BLaER1 (cell line): ENCODE data around the gene AZI2.

ENCODE experiments used
- H3K27ac ChIP-seq: shearing (Covaris generic); formaldehyde crosslinking; 2 replicates; pipeline ENCODE4 v1.8.1; 2022
- H3K27me3 ChIP-seq: shearing (Covaris generic); formaldehyde crosslinking; 2 replicates; pipeline ENCODE4 v1.8.1; 2022
- H3K36me3 ChIP-seq: shearing (Covaris generic); formaldehyde crosslinking; 2 replicates; pipeline ENCODE4 v1.8.1; 2022
- H3K4me1 ChIP-seq: shearing (Covaris generic); formaldehyde crosslinking; 2 replicates; pipeline ENCODE4 v1.8.1; 2022
- H3K4me2 ChIP-seq: shearing (Covaris generic); formaldehyde crosslinking; 2 replicates; pipeline ENCODE4 v1.8.1; 2022
- H3K4me3 ChIP-seq: shearing (Covaris generic); formaldehyde crosslinking; 2 replicates; pipeline ENCODE4 v1.8.1; 2022
- H3K9ac ChIP-seq: shearing (Covaris generic); formaldehyde crosslinking; 2 replicates; pipeline ENCODE4 v1.8.1; 2022
- H3K9me3 ChIP-seq: shearing (Covaris generic); formaldehyde crosslinking; 2 replicates; pipeline ENCODE4 v1.8.1; 2022
- H4K20me1 ChIP-seq: shearing (Covaris generic); formaldehyde crosslinking; 2 replicates; pipeline ENCODE4 v1.8.1; 2022
- Cebpa-rat ChIP-seq: shearing (Covaris generic); IDR thresholded peaks from 2 replicates; pipeline ENCODE4 v1.8.1; 2022

AZI2 gene, protein sequence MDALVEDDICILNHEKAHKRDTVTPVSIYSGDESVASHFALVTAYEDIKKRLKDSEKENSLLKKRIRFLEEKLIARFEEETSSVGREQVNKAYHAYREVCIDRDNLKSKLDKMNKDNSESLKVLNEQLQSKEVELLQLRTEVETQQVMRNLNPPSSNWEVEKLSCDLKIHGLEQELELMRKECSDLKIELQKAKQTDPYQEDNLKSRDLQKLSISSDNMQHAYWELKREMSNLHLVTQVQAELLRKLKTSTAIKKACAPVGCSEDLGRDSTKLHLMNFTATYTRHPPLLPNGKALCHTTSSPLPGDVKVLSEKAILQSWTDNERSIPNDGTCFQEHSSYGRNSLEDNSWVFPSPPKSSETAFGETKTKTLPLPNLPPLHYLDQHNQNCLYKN

DNA sequence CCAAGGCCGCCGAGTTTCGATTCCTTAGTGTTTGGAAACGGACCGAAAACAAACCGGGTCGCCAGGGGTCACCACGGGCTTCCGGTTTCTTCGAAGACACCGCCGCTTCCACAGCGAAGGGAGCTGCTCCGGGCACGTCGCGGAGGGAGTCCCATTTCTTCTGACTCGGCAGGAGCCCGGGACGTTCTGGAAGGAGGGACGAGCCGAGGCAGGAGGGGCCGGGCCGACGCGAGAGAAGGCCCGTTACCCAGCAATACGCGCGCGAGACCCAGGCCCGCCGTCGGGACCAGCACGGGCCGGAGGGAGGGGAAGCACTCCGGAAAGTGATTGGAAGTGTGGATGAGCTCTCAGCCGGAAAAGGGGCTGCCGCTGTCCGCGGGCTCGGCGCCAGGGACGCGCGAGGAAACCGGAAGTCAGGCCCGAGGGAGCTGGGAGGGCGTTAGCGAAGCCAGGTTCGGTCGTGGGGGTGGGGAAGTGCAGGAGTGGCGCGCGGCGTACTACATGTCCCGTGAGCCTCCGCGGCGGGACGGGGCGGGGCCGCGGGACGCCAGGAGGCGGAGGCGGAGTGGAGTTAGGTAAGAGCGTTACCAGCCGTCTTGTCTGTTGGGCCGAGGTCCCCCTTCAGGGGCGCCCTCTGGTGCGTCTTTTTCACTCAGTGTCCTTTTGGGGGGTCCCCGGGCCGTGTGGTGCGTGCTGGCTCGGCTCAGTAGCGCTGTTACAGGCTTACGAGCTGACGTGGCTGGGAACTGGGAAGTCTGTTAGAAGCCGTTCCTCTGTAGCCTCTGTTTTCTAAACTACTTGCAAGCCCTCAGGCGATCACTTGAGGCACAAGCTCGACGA is at the start of gene AZI2, which contains the start of gene ZCWPW2:
Gene AZI2 (minus strand): TSS at position 196 of the 840 bp plus-strand sequence. CDS start 8,207 bp downstream, outside the sequence.
Gene ZCWPW2 (plus strand): TSS at position 93 of the 840 bp plus-strand sequence. CDS start 64,348 bp downstream, outside the sequence.
- peak within 1 kb of the TSS; percentile 98 for H3K27ac ChIP-seq
- peaks cover 23% of the 10 kb centered on the region for H3K36me3 ChIP-seq
- H3K4me3 ChIP-seq: peak within 1 kb of the TSS; percentile 90
- no peaks in the 10 kb centered on the region for H4K20me1 ChIP-seq
- H3K4me2 ChIP-seq: peak within 1 kb of the TSS; percentile 88
- H3K9me3 ChIP-seq: peaks cover 30% of the 10 kb centered on the region
- TF ChIP-seq Cebpa-rat: no peak
- H3K27me3 ChIP-seq: no peaks in the 10 kb centered on the region
- peak within 1 kb of the TSS; percentile 96 for H3K9ac ChIP-seq
- H3K4me1 ChIP-seq: peaks cover 42% of the 10 kb centered on the region

- H3K4me3 ChIP-seq: no peak overlapping the region
- H3K27me3 ChIP-seq: no peaks in the 10 kb centered on the region
- no peak overlapping the region for H3K4me2 ChIP-seq
- no peak overlapping the region for H3K27ac ChIP-seq
- H4K20me1 ChIP-seq: no peaks in the 10 kb centered on the region
- TF ChIP-seq Cebpa-rat: no peak
- H3K9me3 ChIP-seq: no peaks in the 10 kb centered on the region
- H3K4me1 ChIP-seq: no peaks in the 10 kb centered on the region
- no peak overlapping the region for H3K9ac ChIP-seq
- H3K36me3 ChIP-seq: no peaks in the 10 kb centered on the region
Measured at GRCh38 chr3:28388978-28389377, 40.4 kb upstream of the AZI2 start.

- H4K20me1 ChIP-seq: no peaks in the 10 kb centered on the region
- no peak overlapping the region for H3K27ac ChIP-seq
Measured at GRCh38 chr3:28386049-28386448, 37.4 kb upstream of the AZI2 start.

GRCh38 chr3:28376424-28376823 is 27.8 kb upstream of the AZI2 start:
- H3K9ac ChIP-seq: no peak overlapping the region
- H4K20me1 ChIP-seq: no peaks in the 10 kb centered on the region
- no peaks in the 10 kb centered on the region for H3K27me3 ChIP-seq
- no peak overlapping the region for H3K4me3 ChIP-seq
- no peak overlapping the region for H3K27ac ChIP-seq
- H3K36me3 ChIP-seq: no peaks in the 10 kb centered on the region
- H3K4me1 ChIP-seq: no peaks in the 10 kb centered on the region
- peaks cover 4% of the 10 kb centered on the region; the same call in 1 of the 2 replicates for H3K9me3 ChIP-seq
- TF ChIP-seq Cebpa-rat: no peak
- no peak overlapping the region for H3K4me2 ChIP-seq

More at GRCh38 chr3:28386049-28386448, 37.4 kb upstream of the AZI2 start:
- Histone ChIP-seq H3K36me3 (no peaks in the 10 kb centered on the region), H3K9me3 (no peaks in the 10 kb centered on the region), H3K9ac (no peak overlapping the region), H3K4me1 (no peaks in the 10 kb centered on the region), H3K4me2 (no peak overlapping the region), H3K27me3 (no peaks in the 10 kb centered on the region), H3K4me3 (no peak overlapping the region)
- TF ChIP-seq Cebpa-rat: no peak

DNA sequence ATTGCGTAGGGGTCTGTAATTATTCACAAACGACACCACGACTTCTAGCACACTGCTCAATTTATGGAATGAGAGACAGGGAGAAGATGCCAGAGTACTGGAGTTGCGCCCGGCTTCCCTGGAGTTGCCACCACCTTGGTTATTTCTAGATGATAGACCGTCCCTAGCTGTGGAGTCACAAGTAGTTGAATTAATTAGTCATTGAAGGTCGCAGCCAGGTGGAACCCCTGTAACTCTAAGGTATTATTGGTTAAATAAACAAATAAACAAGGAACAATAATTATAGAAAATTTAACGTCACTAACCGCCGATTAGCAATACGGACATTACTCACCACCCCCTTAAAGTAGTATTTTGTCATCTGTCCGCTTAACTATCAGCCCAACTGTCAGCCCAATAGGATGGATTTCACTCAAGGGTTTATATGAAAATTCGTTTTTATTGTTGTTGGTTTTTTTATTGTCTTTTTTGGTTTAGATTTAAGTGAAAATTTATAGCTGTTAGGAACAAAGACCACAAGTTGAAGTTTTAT is 911 bp upstream of the AZI2 start:
- Histone ChIP-seq H3K4me2 (peak overlapping the region; percentile 88), H4K20me1 (no peaks in the 10 kb centered on the region), H3K9ac (peak overlapping the region; percentile 96), H3K9me3 (peaks cover 34% of the 10 kb centered on the region), H3K27ac (peak overlapping the region; percentile 98), H3K36me3 (peaks cover 25% of the 10 kb centered on the region), H3K4me1 (peaks cover 42% of the 10 kb centered on the region), H3K4me3 (peak overlapping the region; percentile 90), H3K27me3 (no peaks in the 10 kb centered on the region)
- TF ChIP-seq Cebpa-rat: no peak

GRCh38 chr3:28348265-28348628 is 377 bp downstream of the AZI2 start:
- H4K20me1 ChIP-seq: 0 out of 2 replicates have a peak, but pooled peaks cover 3% of the 10 kb centered on the region
- H3K4me2 ChIP-seq: peak overlapping the region; percentile 88
- peak overlapping the region; percentile 98 for H3K27ac ChIP-seq
- H3K9ac ChIP-seq: peak overlapping the region; percentile 96
- peaks cover 42% of the 10 kb centered on the region for H3K4me1 ChIP-seq
- H3K36me3 ChIP-seq: peaks cover 17% of the 10 kb centered on the region
- TF ChIP-seq Cebpa-rat: no peak
- no peaks in the 10 kb centered on the region for H3K27me3 ChIP-seq
- peaks cover 24% of the 10 kb centered on the region for H3K9me3 ChIP-seq
- H3K4me3 ChIP-seq: peak overlapping the region; percentile 90

DNA sequence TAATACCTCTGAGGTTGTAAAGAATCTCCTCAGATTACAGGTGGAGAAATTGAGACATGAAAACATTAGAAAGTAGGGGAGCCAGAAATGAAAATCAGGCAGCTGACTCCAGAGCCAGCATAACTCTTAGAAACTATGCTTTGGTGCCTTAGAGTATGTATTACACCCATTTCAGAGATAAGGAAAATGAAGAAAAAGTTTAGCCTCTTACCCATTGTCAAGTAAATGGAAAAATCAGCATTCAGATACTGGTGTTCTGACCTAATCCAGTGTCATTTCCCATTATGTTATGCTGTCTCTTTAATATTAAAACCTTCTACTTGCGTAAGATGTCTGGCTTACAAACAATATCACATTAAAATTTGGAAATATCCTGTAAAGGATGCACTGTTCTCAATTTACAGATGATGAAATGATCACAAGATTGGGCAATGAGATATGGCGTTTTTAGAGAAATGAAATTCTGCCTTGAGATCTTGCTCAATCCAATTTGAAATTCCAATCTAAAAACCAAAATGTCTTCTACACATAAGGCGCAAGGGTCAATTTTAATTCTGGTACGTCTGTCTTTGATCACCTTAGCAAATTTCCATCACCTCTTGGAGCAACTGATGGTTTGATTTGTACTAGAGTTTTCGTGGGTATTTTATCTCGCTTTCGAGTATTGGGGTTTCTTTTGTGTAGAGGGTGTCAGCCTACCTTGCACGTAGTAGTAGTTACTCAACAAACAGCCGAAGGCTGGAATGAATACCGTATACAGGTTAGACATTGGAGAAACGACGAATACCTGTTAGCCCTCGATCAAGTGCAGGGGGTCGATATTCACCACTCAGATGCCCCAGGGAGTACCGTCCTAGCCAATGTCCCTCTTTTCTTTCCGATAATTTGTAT is 1.0 kb downstream of the AZI2 start:
- no peaks in the 10 kb centered on the region for H3K27me3 ChIP-seq
- peaks cover 18% of the 10 kb centered on the region for H3K9me3 ChIP-seq
- peaks cover 11% of the 10 kb centered on the region for H3K36me3 ChIP-seq
- TF ChIP-seq Cebpa-rat: no peak
- peak overlapping the region; percentile 98 for H3K27ac ChIP-seq
- peak overlapping the region; percentile 96 for H3K9ac ChIP-seq
- H3K4me1 ChIP-seq: peaks cover 42% of the 10 kb centered on the region
- H3K4me3 ChIP-seq: peak overlapping the region; percentile 90
- H3K4me2 ChIP-seq: peak overlapping the region; percentile 88
- H4K20me1 ChIP-seq: 0 out of 2 replicates have a peak, but pooled peaks cover 5% of the 10 kb centered on the region

GRCh38 chr3:28345690-28346089 is 2.9 kb downstream of the AZI2 start:
- Histone ChIP-seq H3K9me3 (peaks cover under 1% of the 10 kb centered on the region; the same call in 1 of the 2 replicates), H3K4me2 (peak overlapping the region; percentile 88), H3K9ac (no peak overlapping the region), H4K20me1 (0 out of 2 replicates have a peak, but pooled peaks cover 5% of the 10 kb centered on the region), H3K4me3 (peak overlapping the region; percentile 90; the same call in 1 of the 2 replicates), H3K4me1 (peaks cover 42% of the 10 kb centered on the region), H3K36me3 (no peaks in the 10 kb centered on the region; the same call in 1 of the 2 replicates), H3K27me3 (no peaks in the 10 kb centered on the region), H3K27ac (no peak overlapping the region)
- no peak for TF ChIP-seq Cebpa-rat
